ENCODE results near the gene KIRREL3. TPM values are rescaled to one million over a fixed set of nuclear protein-coding genes. Genes with fewer than 3 reads are reported as not detected.

KIRREL3 gene
- total and polyA plus RNA-seq, 3 donors from 2014 or later = 1.0 to 1.1 (median 1.1) TPM

- Histone ChIP-seq H3K4me1 (peaks cover 7% of the 10 kb centered on the region), H3K9me3 (no peaks in the 10 kb centered on the region), H3K4me3 (no peak overlapping the region), H3K27ac (no peak overlapping the region), H3K36me3 (ENCODE audit: low read depth, missing control alignments) (no peaks in the 10 kb centered on the region), H3K27me3 (no peaks in the 10 kb centered on the region)
- WGBS, 2 donors = 69 to 72% methylated on average over 4 of the region's 4 CpGs
- TF ChIP-seq CTCF (IDR thresholded peaks at IDR 0.05) = no peak
- TF ChIP-seq POLR2A (IDR thresholded peaks at IDR 0.05) = no peak
- no peak for DNase-seq
- intact Hi-C loops (cut with DNase I; ENCODE audit: low total_unique reads) = no loop called here
Observed at GRCh38 chr11:126703662-126704061, 296.9 kb downstream of the KIRREL3 start.

GRCh38 chr11:126702987-126703386, 297.6 kb downstream of the KIRREL3 start:
- TF ChIP-seq CTCF (IDR thresholded peaks at IDR 0.05) (no peak), POLR2A (IDR thresholded peaks at IDR 0.05) (no peak)
- DNase-seq = peak; percentile 30
- Histone ChIP-seq H3K9me3 (no peaks in the 10 kb centered on the region), H3K27me3 (no peaks in the 10 kb centered on the region), H3K4me3 (no peak overlapping the region), H3K36me3 (ENCODE audit: low read depth, missing control alignments) (no peaks in the 10 kb centered on the region), H3K4me1 (peaks cover 7% of the 10 kb centered on the region), H3K27ac (no peak overlapping the region)
- intact Hi-C loops (cut with DNase I; ENCODE audit: low total_unique reads) = no loop called here
- 66 to 74% methylated on average over 5 of the region's 5 CpGs for WGBS, 2 donors

- 86 to 87% methylated on average over 7 of the region's 7 CpGs for WGBS, 2 donors
- TF ChIP-seq POLR2A (IDR thresholded peaks at IDR 0.05) = no peak
- no peak for TF ChIP-seq CTCF (IDR thresholded peaks at IDR 0.05)
- Histone ChIP-seq H3K9me3 (no peaks in the 10 kb centered on the region), H3K27ac (no peak overlapping the region), H3K27me3 (no peaks in the 10 kb centered on the region), H3K36me3 (ENCODE audit: low read depth, missing control alignments) (no peaks in the 10 kb centered on the region), H3K4me3 (no peak overlapping the region), H3K4me1 (peaks cover 7% of the 10 kb centered on the region)
- intact Hi-C loops (cut with DNase I; ENCODE audit: low total_unique reads) = no loop called here
- DNase-seq = no peak
Observed at GRCh38 chr11:126702165-126702720, 298.3 kb downstream of the KIRREL3 start.

GRCh38 chr11:126701520-126701897, 299.1 kb downstream of the KIRREL3 start:
- 89 to 95% methylated on average over 2 of the region's 2 CpGs for WGBS, 2 donors
- no peak for TF ChIP-seq POLR2A (IDR thresholded peaks at IDR 0.05)
- TF ChIP-seq CTCF (IDR thresholded peaks at IDR 0.05) = no peak
- Histone ChIP-seq H3K9me3 (no peaks in the 10 kb centered on the region), H3K4me3 (no peak overlapping the region), H3K36me3 (ENCODE audit: low read depth, missing control alignments) (no peaks in the 10 kb centered on the region), H3K27me3 (no peaks in the 10 kb centered on the region), H3K4me1 (peaks cover 7% of the 10 kb centered on the region), H3K27ac (no peak overlapping the region)
- intact Hi-C loops (cut with DNase I; ENCODE audit: low total_unique reads) = no loop called here
- DNase-seq = no peak

- Histone ChIP-seq H3K9me3 (no peaks in the 10 kb centered on the region), H3K4me3 (no peak overlapping the region), H3K27me3 (no peaks in the 10 kb centered on the region), H3K36me3 (ENCODE audit: low read depth, missing control alignments) (no peaks in the 10 kb centered on the region), H3K27ac (no peak overlapping the region), H3K4me1 (peaks cover 7% of the 10 kb centered on the region)
- TF ChIP-seq POLR2A (IDR thresholded peaks at IDR 0.05) (no peak), CTCF (IDR thresholded peaks at IDR 0.05) (no peak)
- WGBS, 2 donors = 77 to 80% methylated on average over 9 of the region's 9 CpGs
- DNase-seq = no peak
- intact Hi-C loops (cut with DNase I; ENCODE audit: low total_unique reads) = no loop called here
Observed at GRCh38 chr11:126700768-126701519, 299.6 kb downstream of the KIRREL3 start.

Measured in testis (tissue), 3 donors.